ENCODE results near the gene ZNF831.

ZNF831 gene

DNA sequence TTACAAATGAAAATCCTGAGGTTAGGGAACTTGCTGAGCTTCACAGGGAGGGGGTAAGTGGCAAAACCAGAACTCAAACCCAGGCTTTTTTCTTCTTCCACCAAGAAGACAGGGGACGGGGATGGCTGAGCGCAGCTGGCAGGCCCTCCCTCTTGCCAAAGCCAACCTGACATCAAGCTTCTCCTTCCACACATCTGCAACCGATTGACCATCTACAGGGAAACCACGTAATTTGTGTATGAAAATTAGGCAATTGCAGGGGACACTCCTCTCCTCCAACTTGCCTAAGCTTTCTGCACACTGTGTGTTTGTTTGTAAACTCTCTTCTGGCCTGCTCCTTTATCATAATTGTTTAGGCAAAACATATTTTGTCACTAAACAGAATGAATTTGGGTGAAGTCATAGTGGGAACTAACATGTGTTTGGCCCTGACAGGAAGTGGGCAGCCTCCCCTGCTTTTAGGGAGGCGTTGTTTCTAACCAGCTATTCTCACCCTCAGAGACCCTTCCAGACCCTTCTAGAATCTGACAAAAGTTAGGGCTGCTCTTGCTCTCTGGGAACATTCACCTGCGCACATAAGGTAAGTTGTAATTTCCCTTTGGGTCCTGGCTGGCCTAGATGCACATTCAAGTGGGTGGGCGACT, 18.9 kb downstream of the ZNF831 start:
- FAIRE-seq (no peak), DNase-seq (ENCODE audit: insufficient read length, low spot score) (no peak)
- TF ChIP-seq, protein P1, sequence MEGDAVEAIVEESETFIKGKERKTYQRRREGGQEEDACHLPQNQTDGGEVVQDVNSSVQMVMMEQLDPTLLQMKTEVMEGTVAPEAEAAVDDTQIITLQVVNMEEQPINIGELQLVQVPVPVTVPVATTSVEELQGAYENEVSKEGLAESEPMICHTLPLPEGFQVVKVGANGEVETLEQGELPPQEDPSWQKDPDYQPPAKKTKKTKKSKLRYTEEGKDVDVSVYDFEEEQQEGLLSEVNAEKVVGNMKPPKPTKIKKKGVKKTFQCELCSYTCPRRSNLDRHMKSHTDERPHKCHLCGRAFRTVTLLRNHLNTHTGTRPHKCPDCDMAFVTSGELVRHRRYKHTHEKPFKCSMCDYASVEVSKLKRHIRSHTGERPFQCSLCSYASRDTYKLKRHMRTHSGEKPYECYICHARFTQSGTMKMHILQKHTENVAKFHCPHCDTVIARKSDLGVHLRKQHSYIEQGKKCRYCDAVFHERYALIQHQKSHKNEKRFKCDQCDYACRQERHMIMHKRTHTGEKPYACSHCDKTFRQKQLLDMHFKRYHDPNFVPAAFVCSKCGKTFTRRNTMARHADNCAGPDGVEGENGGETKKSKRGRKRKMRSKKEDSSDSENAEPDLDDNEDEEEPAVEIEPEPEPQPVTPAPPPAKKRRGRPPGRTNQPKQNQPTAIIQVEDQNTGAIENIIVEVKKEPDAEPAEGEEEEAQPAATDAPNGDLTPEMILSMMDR (IDR thresholded peaks at IDR 0.05; ENCODE audit: insufficient read depth, missing control alignments): no peak

DNA sequence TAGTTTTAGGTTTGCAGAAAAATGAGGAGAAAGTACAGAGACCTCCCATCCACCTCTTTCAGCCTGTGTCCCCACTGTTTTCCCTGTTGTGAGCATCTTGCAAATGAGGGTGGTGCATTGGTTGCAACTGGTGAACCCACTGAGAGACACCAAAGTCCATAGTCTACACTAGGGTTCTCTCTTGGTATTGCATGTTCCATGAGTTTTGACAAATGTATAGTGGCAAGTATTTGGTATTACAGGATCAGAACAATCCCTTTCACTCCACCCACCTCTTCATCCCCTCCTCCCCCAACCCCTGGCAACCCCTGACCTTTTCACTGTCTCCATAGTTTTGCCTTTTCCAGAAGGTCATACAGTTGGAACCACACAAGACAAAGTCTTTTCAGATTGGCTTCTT, 20.1 kb downstream of the ZNF831 start:
- TF ChIP-seq, protein P1 (IDR thresholded peaks at IDR 0.05; ENCODE audit: insufficient read depth, missing control alignments): no peak
- FAIRE-seq (no peak), DNase-seq (ENCODE audit: insufficient read length, low spot score) (no peak)

DNA sequence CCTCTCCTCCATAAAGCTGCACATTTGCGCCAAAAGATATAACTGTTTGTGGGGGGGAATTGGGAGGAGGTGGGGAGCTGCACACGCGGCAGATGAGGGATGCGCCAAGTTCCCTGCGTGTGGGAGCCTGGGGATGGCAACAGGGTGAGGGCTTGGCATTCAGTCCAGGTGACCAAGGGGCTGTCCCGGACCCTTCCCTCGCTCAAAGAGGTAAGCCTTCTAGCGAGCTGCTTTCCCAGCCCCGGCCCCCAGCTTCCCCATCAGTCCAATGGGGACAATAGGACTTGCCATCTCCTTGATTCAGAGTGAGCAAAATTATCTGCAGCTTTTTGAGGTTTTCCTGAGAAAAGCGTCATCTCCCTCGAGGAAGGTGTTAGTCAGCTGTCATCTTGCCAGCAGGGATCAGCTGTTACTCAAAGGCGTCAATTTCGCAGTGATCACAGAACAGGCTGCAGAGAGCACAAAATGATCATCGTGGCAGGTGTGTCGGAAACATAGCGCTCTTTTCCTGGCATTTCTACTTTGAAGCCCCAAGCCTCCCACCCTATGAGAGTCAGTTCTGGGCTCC, 21.3 kb downstream of the ZNF831 start:
- TF ChIP-seq, protein P1 (IDR thresholded peaks at IDR 0.05; ENCODE audit: insufficient read depth, missing control alignments): no peak
- DNase-seq (ENCODE audit: insufficient read length, low spot score) (no peak), FAIRE-seq (no peak)

DNA sequence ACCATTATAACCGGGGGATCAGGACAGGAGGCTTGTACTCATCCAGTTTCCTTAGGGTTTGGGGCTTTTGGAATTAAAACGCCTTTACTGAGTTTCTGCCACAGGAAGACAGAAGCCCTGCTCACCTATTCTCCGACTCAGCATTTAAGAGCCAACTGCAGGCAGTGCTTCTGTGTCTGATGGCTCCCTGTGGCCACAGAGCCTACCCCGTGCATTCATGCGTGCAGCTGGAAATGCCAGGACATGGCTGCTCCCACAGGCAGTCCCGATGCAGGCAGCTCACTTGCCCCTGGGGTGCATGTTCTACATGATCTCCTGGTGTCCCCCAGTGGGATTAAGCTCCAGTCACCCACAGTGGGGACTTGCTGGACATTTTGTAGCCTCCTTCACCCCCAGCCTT, 22.2 kb downstream of the ZNF831 start:
- FAIRE-seq (no peak), DNase-seq (ENCODE audit: insufficient read length, low spot score) (no peak)
- TF ChIP-seq, protein P1 (IDR thresholded peaks at IDR 0.05; ENCODE audit: insufficient read depth, missing control alignments): no peak

DNA sequence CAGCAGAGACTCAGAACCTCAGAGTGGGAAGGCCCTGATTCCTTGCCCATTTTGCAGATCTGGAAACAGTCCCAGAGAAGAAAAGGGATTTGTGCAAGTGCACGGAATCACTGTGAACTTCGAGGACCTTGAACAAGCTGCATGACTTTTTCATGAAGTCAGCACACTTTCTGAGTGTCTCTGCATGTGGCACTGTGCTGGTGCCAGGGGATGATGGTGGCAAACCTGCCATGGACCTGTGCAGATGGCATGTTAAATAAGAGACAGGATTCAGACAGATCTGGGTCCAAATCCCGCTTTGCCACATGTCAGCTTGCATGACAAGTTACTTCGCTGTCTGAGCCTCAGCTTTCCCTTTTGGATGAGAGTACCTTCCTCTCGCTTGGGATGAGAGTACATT, 26.8 kb downstream of the ZNF831 start:
- DNase-seq (ENCODE audit: insufficient read length, low spot score) (no peak), FAIRE-seq (no peak)
- TF ChIP-seq, protein P1 (IDR thresholded peaks at IDR 0.05; ENCODE audit: insufficient read depth, missing control alignments): no peak

DNA sequence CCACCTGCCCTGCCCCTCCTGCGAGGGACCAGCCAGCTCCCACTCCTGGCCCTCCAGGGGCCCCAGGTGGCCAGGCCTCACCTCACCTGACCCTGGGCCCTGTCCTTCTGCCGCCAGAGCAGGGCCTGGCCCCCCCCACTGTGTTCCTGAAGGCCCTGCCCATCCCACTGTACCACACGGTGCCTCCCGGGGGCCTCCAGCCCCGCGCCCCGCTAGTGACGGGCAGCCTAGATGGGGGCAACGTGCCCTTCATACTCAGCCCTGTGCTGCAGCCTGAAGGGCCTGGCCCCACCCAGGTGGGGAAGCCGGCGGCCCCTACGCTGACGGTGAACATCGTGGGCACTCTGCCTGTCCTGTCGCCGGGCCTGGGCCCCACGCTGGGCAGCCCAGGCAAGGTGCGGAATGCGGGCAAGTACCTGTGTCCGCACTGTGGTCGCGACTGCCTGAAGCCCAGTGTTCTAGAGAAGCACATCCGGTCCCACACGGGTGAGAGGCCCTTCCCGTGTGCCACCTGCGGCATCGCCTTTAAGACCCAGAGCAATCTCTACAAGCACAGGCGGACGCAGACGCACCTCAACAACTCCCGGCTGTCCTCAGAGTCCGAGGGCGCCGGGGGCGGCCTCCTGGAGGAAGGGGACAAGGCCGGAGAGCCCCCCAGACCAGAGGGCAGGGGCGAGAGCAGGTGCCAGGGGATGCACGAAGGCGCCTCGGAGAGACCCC, 27.6 kb downstream of the ZNF831 start:
- FAIRE-seq (no peak), DNase-seq (ENCODE audit: insufficient read length, low spot score) (no peak)

More for the DNA sequence above, 27.6 kb downstream of the ZNF831 start:
- TF ChIP-seq, protein P1 (IDR thresholded peaks at IDR 0.05; ENCODE audit: insufficient read depth, missing control alignments): no peak
